ENCODE results near the gene SLC6A3. TPM values are rescaled to one million over a fixed set of nuclear protein-coding genes. Genes with fewer than 3 reads are reported as not detected.

Gene SLC6A3
- total and polyA plus RNA-seq, 12 donors = 0.04 to 0.19 (median 0.18) TPM; not detected in 9

DNA sequence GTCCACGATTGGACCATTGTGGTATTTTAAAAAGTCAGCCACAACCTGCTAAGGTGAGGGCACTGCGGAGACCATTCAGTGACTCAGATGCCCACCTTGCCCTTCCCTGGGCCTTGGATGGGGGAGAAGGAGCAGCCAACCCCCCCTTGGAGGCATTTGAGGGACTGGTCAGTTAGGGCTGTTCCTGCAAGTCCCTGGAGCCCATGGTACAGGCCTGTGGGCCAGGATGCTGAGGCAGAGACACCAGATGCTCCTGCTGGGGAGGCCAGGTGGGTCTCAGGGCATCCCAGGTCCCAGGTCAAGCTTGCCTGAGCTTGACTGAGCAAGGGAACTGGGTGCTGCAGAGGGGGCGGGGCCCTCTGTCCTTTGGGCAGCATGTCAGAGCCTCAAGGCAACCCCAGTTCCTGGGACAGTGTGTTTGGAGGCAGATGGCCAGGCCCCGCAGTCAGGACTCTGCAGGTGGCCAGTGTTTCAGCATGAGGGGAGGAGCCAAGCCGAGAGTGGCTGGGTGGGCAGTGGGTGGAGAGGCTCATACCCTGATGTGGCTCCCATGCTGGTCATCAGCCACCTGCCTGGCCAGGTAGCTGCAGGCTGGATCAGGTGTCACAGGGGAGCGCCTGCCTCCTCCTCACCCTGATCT is 27.5 kb downstream of the SLC6A3 start:
- no peaks in the 10 kb centered on the region for H3K36me3 ChIP-seq
- H3K27ac ChIP-seq = no peak overlapping the region
- ATAC-seq (no peak), DNase-seq (no peak)
- TF ChIP-seq, protein P1, sequence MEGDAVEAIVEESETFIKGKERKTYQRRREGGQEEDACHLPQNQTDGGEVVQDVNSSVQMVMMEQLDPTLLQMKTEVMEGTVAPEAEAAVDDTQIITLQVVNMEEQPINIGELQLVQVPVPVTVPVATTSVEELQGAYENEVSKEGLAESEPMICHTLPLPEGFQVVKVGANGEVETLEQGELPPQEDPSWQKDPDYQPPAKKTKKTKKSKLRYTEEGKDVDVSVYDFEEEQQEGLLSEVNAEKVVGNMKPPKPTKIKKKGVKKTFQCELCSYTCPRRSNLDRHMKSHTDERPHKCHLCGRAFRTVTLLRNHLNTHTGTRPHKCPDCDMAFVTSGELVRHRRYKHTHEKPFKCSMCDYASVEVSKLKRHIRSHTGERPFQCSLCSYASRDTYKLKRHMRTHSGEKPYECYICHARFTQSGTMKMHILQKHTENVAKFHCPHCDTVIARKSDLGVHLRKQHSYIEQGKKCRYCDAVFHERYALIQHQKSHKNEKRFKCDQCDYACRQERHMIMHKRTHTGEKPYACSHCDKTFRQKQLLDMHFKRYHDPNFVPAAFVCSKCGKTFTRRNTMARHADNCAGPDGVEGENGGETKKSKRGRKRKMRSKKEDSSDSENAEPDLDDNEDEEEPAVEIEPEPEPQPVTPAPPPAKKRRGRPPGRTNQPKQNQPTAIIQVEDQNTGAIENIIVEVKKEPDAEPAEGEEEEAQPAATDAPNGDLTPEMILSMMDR (IDR thresholded peaks at IDR 0.05) = no peak
- H3K9me3 ChIP-seq = no peaks in the 10 kb centered on the region
- 61 to 65% methylated on average over 6 of the region's 6 CpGs for WGBS, 2 donors
- intact Hi-C loops (cut with DNase I) = no loop called here
- peaks cover 0 to 4% (median 0%) of the 10 kb centered on the region in 9 donors for H3K4me1 ChIP-seq
- peaks cover 0 to 17% (median 9%) of the 10 kb centered on the region in 7 donors for H3K27me3 ChIP-seq
- H3K4me3 ChIP-seq = no peak overlapping the region

DNA sequence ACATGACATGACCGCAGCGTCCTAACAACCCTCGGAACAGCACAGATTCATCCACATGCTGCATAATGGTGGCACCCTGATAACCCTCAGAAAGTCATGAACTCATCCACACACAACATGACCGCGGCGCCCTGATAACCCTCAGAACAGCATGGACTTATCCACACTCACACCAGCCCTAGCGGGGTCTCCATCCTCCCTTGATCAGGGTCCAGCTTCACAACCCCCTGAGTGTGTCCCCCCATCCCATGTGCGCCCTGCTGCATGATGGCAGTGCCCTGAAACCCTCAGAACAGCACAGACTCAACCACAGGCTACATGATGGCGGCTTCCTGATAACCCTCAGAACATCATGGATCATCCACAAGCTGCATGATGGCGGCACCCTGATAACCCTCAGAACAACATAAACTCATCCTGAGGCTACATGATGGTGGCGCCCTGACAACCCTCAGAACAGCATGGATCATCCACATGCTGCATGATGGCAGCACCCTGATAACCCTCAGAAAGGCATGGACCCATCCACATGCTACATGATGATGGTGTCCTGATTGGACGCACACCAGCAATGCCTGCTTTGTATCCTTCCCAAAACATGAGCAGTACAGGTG is 28.3 kb downstream of the SLC6A3 start:
- ATAC-seq (no peak), DNase-seq (no peak)

DNA sequence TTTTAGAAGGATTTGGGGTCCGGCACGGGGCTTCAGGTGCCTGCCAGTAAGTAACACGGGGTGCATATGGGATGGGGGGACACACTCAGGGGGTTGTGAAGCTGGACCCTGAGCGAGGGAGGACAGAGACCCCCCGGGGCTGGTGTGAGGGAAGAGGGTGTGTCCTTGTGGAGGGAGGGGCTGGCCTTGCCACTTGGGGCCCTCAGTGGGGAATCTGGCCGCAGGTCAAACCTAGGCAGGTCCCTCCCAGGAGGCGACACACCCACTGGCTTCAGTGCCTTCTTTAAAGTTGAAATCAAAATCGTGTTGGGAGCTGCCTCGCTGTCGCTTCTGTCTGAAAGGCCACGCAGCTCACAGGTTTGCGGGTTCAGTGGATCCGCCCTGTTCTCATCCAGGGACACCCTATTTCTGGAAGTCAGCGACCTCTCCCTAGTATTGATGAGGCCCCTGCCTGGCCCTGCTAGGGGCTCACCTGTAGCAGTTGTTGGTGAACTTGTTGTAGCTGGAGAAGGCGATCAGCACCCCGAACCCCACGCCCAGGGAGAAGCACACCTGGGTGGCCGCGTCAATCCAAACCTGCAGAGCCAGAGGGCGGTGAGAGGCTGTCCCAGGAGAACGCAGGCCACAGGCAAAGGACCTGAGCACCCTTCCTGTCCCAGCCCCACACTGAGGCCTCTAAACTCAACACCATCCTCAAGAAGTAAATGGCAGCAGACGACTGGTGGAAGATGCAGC is 29.4 kb downstream of the SLC6A3 start:
- intact Hi-C loops (cut with DNase I) = no loop called here
- ATAC-seq (no peak), DNase-seq (no peak)
- H3K27me3 ChIP-seq = peaks cover 0 to 33% (median 22%) of the 10 kb centered on the region in 7 donors
- no peaks in the 10 kb centered on the region for H3K36me3 ChIP-seq
- H3K4me1 ChIP-seq = peaks cover 0 to 4% (median 0%) of the 10 kb centered on the region in 9 donors
- H3K9me3 ChIP-seq = no peaks in the 10 kb centered on the region
- TF ChIP-seq, protein P1 (IDR thresholded peaks at IDR 0.05) = no peak
- WGBS, 2 donors = 74 to 75% methylated on average over 22 of the region's 22 CpGs
- no peak overlapping the region for H3K4me3 ChIP-seq
- H3K27ac ChIP-seq = no peak overlapping the region

More for the DNA sequence above, 28.3 kb downstream of the SLC6A3 start:
- WGBS, 2 donors = 86% methylated on average over 12 of the region's 12 CpGs
- H3K4me3 ChIP-seq = no peak overlapping the region
- H3K27ac ChIP-seq = no peak overlapping the region
- intact Hi-C loops (cut with DNase I) = no loop called here
- H3K4me1 ChIP-seq = peaks cover 0 to 4% (median 0%) of the 10 kb centered on the region in 9 donors
- H3K36me3 ChIP-seq = no peaks in the 10 kb centered on the region
- TF ChIP-seq, protein P1 (IDR thresholded peaks at IDR 0.05) = no peak
- no peaks in the 10 kb centered on the region for H3K9me3 ChIP-seq
- H3K27me3 ChIP-seq = peaks cover 0 to 24% (median 16%) of the 10 kb centered on the region in 7 donors

DNA sequence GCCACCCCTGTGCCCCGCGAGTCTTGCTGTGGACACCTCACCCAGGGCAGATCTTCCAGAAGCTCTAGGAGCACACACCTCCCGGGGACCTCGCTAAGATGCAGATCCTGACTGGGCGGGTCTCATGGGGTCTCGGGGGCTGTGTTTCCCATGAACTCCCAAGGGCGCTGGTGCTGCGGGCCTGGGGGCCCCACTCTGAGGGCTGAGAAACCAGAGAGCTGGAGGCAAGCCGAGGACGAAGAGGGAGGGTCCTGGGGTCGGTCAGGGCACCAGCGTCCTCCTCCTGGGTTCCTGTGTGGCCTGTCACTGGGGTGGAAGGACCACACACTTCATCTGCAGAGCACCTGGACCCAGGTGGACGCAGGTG is 30.2 kb downstream of the SLC6A3 start:
- no peak for DNase-seq

More for the DNA sequence above, 30.2 kb downstream of the SLC6A3 start:
- no peak overlapping the region for H3K27ac ChIP-seq
- H3K36me3 ChIP-seq = no peaks in the 10 kb centered on the region
- intact Hi-C loops (cut with DNase I) = no loop called here
- ATAC-seq = no peak
- H3K4me3 ChIP-seq = no peak overlapping the region
- TF ChIP-seq, protein P1 (IDR thresholded peaks at IDR 0.05) = no peak
- 72 to 74% methylated on average over 13 of the region's 13 CpGs for WGBS, 2 donors
- H3K4me1 ChIP-seq = no peaks in the 10 kb centered on the region
- no peaks in the 10 kb centered on the region for H3K9me3 ChIP-seq
- H3K27me3 ChIP-seq = peaks cover 0 to 33% (median 22%) of the 10 kb centered on the region in 7 donors
